ENCODE measurements around the gene PTK6.

The PTK6 gene

GRCh38 chr20:63536997-63537524 lies at the start of gene PTK6:
TSS of gene PTK6 (minus strand) at chr20:63537376. CDS start at chr20:63537314, 62 bp downstream.
- Histone ChIP-seq H4K20me1 (ENCODE audit: insufficient read depth, low read length) (no peaks in the 10 kb centered on the region), H3K4me3 (ENCODE audit: low read depth, low read length, poor library complexity, severe bottlenecking) (peak within 1 kb of the TSS; percentile 60), H3K27me3 (ENCODE audit: insufficient read depth, low read length) (peaks cover 12% of the 10 kb centered on the region; the same call in 1 of the 2 replicates), H3K9me2 (ENCODE audit: low read depth, low read length) (no peaks in the 10 kb centered on the region), H3K9me3 (ENCODE audit: low read length) (no peaks in the 10 kb centered on the region), H3K4me1 (ENCODE audit: insufficient read depth, low read length, severe bottlenecking) (peaks cover 17% of the 10 kb centered on the region), H3K4me2 (ENCODE audit: low read length) (peak within 1 kb of the TSS; percentile 69), H3K36me3 (ENCODE audit: insufficient read depth, low read length) (no peaks in the 10 kb centered on the region), H2AFZ (ENCODE audit: low read length) (no peak within 1 kb of the TSS), H3K27ac (ENCODE audit: low read depth, low read length, poor library complexity, severe bottlenecking) (no peak within 1 kb of the TSS), H3K9ac (ENCODE audit: low read length) (peak within 1 kb of the TSS; percentile 64), H3K79me2 (ENCODE audit: insufficient read depth, low read length) (no peaks in the 10 kb centered on the region), H3F3A (ENCODE audit: insufficient read depth, low read length) (no peaks in the 10 kb centered on the region)
- TF ChIP-seq EZH2 (IDR thresholded peaks at IDR 0.05; ENCODE audit: borderline replicate concordance, low read length) (no peak), CTCF (IDR thresholded peaks at IDR 0.05; ENCODE audit: low read length) (no peak)

- Histone ChIP-seq H3K27ac (ENCODE audit: low read depth, low read length, poor library complexity, severe bottlenecking) (no peak overlapping the region), H3K9me2 (ENCODE audit: low read depth, low read length) (no peaks in the 10 kb centered on the region), H2AFZ (ENCODE audit: low read length) (no peak overlapping the region), H3F3A (ENCODE audit: insufficient read depth, low read length) (no peaks in the 10 kb centered on the region), H3K4me1 (ENCODE audit: insufficient read depth, low read length, severe bottlenecking) (no peaks in the 10 kb centered on the region), H3K27me3 (ENCODE audit: insufficient read depth, low read length) (no peaks in the 10 kb centered on the region), H4K20me1 (ENCODE audit: insufficient read depth, low read length) (no peaks in the 10 kb centered on the region), H3K4me2 (ENCODE audit: low read length) (no peak overlapping the region), H3K9ac (ENCODE audit: low read length) (no peak overlapping the region), H3K4me3 (ENCODE audit: low read depth, low read length, poor library complexity, severe bottlenecking) (no peak overlapping the region), H3K9me3 (ENCODE audit: low read length) (no peaks in the 10 kb centered on the region), H3K79me2 (ENCODE audit: insufficient read depth, low read length) (no peaks in the 10 kb centered on the region), H3K36me3 (ENCODE audit: insufficient read depth, low read length) (peaks cover 25% of the 10 kb centered on the region)
- TF ChIP-seq EZH2 (IDR thresholded peaks at IDR 0.05; ENCODE audit: borderline replicate concordance, low read length), result no peak
- TF ChIP-seq CTCF (IDR thresholded peaks at IDR 0.05; ENCODE audit: low read length), result no peak
These were observed 49.6 kb upstream of the PTK6 start for GRCh38 chr20:63586797-63587196.

- Histone ChIP-seq H3K36me3 (ENCODE audit: insufficient read depth, low read length) (peaks cover 18% of the 10 kb centered on the region), H2AFZ (ENCODE audit: low read length) (no peak overlapping the region), H3K4me1 (ENCODE audit: insufficient read depth, low read length, severe bottlenecking) (no peaks in the 10 kb centered on the region), H3K4me2 (ENCODE audit: low read length) (no peak overlapping the region), H3K9ac (ENCODE audit: low read length) (no peak overlapping the region), H3K27ac (ENCODE audit: low read depth, low read length, poor library complexity, severe bottlenecking) (no peak overlapping the region), H3K79me2 (ENCODE audit: insufficient read depth, low read length) (no peaks in the 10 kb centered on the region), H3F3A (ENCODE audit: insufficient read depth, low read length) (no peaks in the 10 kb centered on the region), H3K9me2 (ENCODE audit: low read depth, low read length) (no peaks in the 10 kb centered on the region), H3K4me3 (ENCODE audit: low read depth, low read length, poor library complexity, severe bottlenecking) (no peak overlapping the region), H3K27me3 (ENCODE audit: insufficient read depth, low read length) (no peaks in the 10 kb centered on the region), H4K20me1 (ENCODE audit: insufficient read depth, low read length) (no peaks in the 10 kb centered on the region), H3K9me3 (ENCODE audit: low read length) (no peaks in the 10 kb centered on the region)
- TF ChIP-seq EZH2 (IDR thresholded peaks at IDR 0.05; ENCODE audit: borderline replicate concordance, low read length), result no peak
- TF ChIP-seq CTCF (IDR thresholded peaks at IDR 0.05; ENCODE audit: low read length), result no peak
These were observed 48.7 kb upstream of the PTK6 start for GRCh38 chr20:63585616-63586565.
